HG03342 (cell line): Measurements from ENCODE around the gene RPS19.
A peak's percentile ranks its signal among the peaks of the same experiment; 100 is the strongest.

Experiments
- ATAC-seq: cut with Tn5 transposase; IDR thresholded peaks from one replicate; pipeline ENCODE4 v1.9.1; 2021; ENCODE audit warnings: mild to moderate bottlenecking, moderate library complexity; ENCODE audit not compliant: unreplicated experiment

Gene RPS19

DNA sequence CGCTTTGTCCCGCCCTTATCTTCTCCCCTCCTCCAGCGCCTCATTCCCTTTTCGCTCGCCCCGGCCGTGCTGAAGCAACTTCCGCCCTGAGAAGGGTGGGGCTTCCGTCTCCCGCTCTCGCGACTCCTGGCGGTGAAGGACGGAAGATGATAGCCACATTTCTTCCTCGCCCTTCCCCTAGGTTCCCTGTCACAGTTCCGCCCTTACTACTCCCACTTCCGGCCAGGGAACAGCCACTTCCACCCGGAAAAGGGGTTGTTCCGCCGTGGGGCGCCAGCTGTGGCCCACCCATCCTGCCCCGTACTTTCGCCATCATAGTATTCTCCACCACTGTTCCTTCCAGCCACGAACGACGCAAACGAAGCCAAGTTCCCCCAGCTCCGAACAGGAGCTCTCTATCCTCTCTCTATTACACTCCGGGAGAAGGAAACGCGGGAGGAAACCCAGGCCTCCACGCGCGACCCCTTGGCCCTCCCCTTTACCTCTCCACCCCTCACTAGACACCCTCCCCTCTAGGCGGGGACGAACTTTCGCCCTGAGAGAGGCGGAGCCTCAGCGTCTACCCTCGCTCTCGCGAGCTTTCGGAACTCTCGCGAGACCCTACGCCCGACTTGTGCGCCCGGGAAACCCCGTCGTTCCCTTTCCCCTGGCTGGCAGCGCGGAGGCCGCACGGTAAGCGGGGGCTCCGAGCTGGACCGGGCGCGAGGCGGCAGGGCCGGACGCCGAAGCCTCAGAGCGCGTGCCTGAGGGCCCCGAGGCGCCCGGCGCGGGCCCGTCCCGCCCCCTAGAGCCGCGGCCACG lies at the start of gene RPS19:
TSS of gene RPS19 (plus strand) at position 638 of the 801 bp plus-strand sequence. CDS start 520 bp downstream, outside the sequence.
- ATAC-seq: peak; percentile 74

DNA sequence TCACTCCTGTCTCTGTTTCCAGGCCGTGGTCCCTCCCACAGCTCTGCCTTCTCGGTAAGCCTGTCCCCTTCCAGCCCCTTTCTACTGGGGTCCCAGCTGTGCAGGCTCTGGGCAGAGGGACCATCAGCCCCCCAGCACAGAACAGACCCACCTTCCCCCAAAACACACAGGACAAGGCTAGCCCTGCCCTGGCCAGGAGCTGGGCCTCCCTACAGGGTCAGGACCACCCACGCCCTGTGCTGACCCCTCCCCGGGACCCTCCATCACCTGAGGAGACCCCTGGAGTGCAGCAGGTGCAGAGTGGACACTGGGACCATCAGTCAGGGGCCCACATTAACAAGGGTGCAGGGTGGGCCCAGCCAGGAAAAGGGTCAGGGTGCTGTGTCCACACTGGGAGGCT lies 49.8 kb upstream of the RPS19 start:
- no peak for ATAC-seq

DNA sequence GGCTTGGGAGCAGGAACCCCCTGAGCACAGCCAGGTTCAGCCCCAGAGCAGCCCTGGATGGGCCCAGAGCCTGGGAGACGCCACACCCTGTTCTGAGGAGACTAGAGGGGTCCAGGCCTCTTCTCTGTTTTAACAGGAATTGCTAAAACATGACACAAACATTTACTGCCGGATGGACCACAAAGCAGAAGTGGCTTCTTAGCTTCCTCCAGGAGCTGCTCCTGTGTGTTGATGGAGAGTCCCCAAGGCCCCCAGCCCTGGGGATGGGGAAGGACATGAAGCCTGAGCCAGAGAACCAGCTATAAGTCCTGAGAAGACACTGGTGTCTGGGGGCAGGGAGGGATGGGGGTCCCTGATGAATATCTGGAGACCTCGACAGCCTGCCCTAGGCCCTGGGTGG lies 49.0 kb upstream of the RPS19 start:
- no peak for ATAC-seq

GRCh38 chr19:41811981-41812380 lies 48.1 kb upstream of the RPS19 start:
- no peak for ATAC-seq

DNA sequence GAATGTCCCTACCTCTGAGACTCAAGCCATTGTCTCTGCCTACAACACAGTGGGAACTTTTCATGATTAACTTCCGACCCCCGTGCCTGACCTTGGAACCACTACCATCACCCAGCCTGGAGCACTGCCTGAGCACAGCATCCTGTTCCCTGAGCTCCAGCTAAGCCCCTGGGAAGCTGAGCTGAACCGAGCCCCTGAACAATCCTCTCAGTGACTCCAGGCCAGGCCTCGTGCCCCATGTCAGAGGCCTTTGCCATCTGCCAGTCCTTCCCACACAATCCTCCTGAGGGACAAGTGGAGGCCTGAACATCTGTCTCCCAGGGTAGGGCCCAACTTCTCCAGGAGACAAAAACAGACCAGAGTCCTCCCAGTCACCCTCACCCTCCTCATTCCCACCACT lies 46.1 kb upstream of the RPS19 start:
- no peak for ATAC-seq

- no peak for ATAC-seq
These were observed 44.8 kb upstream of the RPS19 start for GRCh38 chr19:41815301-41815700.

- no peak for ATAC-seq
These were observed 43.3 kb upstream of the RPS19 start for GRCh38 chr19:41816761-41817160.

- no peak for ATAC-seq
These were observed 38.9 kb upstream of the RPS19 start for GRCh38 chr19:41821003-41821735.

DNA sequence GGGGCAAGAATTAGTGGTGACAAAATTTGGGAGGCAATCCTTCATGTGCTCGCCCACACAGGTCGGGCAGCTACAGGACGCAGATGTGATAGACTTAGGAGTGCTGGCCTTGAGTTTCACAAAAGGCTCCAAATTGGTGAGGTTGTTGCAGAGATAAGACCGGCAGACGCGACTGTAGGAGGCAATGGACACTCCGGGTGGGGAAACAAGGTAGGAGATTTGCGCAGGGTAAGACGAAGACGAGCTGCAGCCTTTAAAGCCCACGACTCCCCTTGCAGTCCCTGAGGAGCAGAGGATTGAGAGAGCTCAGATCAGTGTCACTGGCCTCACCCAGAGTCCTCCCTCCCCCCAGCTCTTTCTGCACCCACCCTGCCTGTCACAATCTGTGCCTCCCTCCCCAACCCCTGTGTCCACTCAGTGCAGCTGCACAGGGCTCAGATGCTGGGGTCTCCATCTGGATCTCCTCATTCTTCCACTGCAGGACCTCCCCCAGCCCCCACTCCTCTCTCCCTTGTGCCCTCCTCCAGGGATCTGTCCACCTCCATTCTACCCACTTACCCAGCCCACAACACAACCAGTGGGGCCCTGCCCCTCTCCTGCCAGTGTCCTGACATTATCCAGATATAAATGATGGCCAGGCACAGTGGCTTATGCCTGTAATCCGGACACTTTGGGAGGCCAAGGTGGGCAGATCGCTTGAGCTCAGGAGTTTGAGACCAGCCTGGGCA lies 21.9 kb upstream of the RPS19 start:
- ATAC-seq: no peak

DNA sequence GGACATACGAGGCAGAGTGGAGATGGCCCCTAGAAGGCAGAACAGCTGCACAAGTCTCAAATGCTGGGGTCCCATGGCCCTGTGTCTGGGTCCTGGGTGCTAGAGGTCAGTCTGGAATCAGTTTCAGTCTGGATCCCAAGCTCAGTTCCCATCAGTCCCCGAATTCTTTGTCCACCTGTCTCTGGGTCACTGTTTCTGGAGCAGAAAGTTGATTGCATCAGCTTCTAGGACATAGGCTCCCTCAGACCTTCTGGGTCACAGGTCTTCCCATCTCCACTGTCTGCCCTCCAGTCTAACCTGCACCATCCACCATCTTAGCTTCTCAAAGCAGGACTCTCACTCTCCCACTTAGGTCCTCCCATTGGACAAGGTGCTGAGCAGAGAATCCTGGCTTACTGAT lies 20.8 kb upstream of the RPS19 start:
- ATAC-seq: no peak

DNA sequence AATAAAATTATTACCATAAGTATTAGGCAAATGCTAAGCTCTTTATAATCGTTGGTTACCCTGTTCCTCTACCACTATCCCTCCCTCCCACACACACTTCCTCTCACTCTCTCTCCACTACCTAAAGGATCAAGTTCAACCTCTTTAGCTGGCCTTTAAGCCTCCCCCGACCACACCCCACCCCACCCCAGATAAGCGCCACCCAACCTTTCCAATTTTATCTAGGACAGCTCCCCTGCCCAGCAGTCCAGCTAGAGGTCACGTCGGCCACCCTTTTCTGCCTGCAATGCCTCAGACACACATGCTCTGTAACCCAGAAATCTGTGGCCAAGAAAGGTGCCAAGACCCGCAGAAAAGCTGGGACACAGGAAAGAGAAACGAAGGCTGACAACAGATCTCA lies 16.7 kb upstream of the RPS19 start:
- no peak for ATAC-seq

- ATAC-seq: no peak
These were observed 15.5 kb upstream of the RPS19 start, which contains the start of gene LYPD4 for GRCh38 chr19:41844601-41845000. LYPD4 (minus strand) TSS chr19:41844683; CDS start chr19:41839285, 5,398 bp downstream.

- ATAC-seq: no peak
These were observed 15.2 kb upstream of the RPS19 start, which contains the start of gene DMRTC2 for GRCh38 chr19:41845001-41845050. DMRTC2 (plus strand) TSS chr19:41845042; CDS start chr19:41847429, 2,387 bp downstream.

- no peak for ATAC-seq
These were observed 14.9 kb upstream of the RPS19 start for GRCh38 chr19:41845051-41845590.

DNA sequence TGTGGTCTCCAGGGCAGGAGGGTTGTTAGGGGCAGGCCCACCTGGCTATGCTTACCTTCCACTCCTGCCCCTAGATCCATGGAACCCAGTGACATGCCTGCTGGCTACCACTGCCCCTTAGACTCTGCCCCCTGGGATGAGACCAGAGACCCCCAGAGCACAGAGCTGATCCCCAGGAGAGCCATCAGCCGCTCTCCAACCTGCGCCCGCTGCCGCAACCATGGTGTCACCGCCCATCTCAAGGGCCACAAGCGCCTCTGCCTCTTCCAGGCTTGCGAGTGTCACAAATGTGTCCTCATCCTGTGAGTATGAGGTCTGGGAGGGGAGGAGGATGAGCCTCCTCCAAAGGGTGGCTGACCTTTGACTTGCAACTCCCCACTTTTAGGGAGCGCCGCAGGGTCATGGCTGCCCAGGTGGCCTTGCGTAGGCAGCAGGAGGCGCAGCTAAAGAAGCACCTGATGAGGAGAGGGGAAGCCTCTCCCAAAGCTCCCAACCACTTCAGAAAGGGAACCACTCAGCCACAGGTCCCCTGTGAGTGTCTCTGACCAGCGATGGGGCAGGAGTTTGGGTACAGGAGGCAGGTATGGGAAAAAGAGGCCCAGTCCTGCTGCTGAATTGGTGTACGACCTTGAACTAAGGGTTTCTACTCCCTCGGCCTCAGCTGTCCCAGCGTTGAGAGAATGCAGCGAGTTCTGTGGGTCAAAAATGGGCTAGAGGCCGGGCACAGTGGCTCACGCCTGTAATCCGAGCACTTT lies 12.5 kb upstream of the RPS19 start:
- ATAC-seq: no peak

GRCh38 chr19:41848666-41849065 lies 11.4 kb upstream of the RPS19 start:
- ATAC-seq: no peak

GRCh38 chr19:41849067-41849466 lies 11.0 kb upstream of the RPS19 start:
- ATAC-seq: no peak

GRCh38 chr19:41850381-41850780 lies 9.7 kb upstream of the RPS19 start:
- no peak for ATAC-seq

GRCh38 chr19:41851456-41851855 lies 8.6 kb upstream of the RPS19 start:
- ATAC-seq: no peak

- ATAC-seq: no peak
These were observed 6.7 kb upstream of the RPS19 start for GRCh38 chr19:41853344-41853743.

GRCh38 chr19:41853768-41854167 lies 6.3 kb upstream of the RPS19 start:
- no peak for ATAC-seq
